ENCODE measurements around the gene NHEJ1.

NHEJ1 gene, protein sequence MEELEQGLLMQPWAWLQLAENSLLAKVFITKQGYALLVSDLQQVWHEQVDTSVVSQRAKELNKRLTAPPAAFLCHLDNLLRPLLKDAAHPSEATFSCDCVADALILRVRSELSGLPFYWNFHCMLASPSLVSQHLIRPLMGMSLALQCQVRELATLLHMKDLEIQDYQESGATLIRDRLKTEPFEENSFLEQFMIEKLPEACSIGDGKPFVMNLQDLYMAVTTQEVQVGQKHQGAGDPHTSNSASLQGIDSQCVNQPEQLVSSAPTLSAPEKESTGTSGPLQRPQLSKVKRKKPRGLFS

GRCh38 chr2:219160186-219161017 lies at the start of gene NHEJ1:
TSS of gene NHEJ1 (minus strand) at chr2:219160815. CDS start at chr2:219158362, 2,453 bp downstream.
- Histone ChIP-seq H3K9me2 (replicated peaks; ENCODE audit: control insufficient read depth, low read length) (no peaks in the 10 kb centered on the region), H3K9me3 (ENCODE audit: control insufficient read depth, insufficient read depth, low read length) (no peaks in the 10 kb centered on the region)

GRCh38 chr2:219209236-219210195 lies 48.9 kb upstream of the NHEJ1 start:
- Histone ChIP-seq H3K9me2 (replicated peaks; ENCODE audit: control insufficient read depth, low read length) (no peaks in the 10 kb centered on the region), H3K4me3 (ENCODE audit: low read length) (no peak overlapping the region), H3K27me3 (ENCODE audit: control insufficient read depth, low read length) (no peaks in the 10 kb centered on the region), H3F3A (ENCODE audit: control insufficient read depth, insufficient read depth) (peaks cover 7% of the 10 kb centered on the region; the same call in 1 of the 2 replicates), H3K79me2 (ENCODE audit: control insufficient read depth, low read length) (peaks cover 3% of the 10 kb centered on the region; the same call in 1 of the 2 replicates), H3K4me1 (ENCODE audit: control insufficient read depth, low read length) (peaks cover 18% of the 10 kb centered on the region), H3K36me3 (ENCODE audit: control insufficient read depth, low read length) (peaks cover 67% of the 10 kb centered on the region), H3K9me3 (ENCODE audit: control insufficient read depth, insufficient read depth, low read length) (no peaks in the 10 kb centered on the region), H4K20me1 (ENCODE audit: control insufficient read depth, insufficient read depth, low read depth, low read length) (no peaks in the 10 kb centered on the region), H3K27ac (ENCODE audit: low read depth, low read length) (no peak overlapping the region), H3K4me2 (ENCODE audit: low read length) (no peak overlapping the region)
- no peak for TF ChIP-seq CTCF (IDR thresholded peaks at IDR 0.05; ENCODE audit: low read depth, low read length, poor library complexity, severe bottlenecking)
- no peak for TF ChIP-seq EZH2phosphoT487 (IDR thresholded peaks at IDR 0.05; ENCODE audit: borderline replicate concordance, low read length)

More at GRCh38 chr2:219160186-219161017, at the start of gene NHEJ1:
- peaks cover 9% of the 10 kb centered on the region; the same call in 1 of the 2 replicates for H3F3A ChIP-seq (ENCODE audit: control insufficient read depth, insufficient read depth)
- peaks cover 3% of the 10 kb centered on the region; the same call in 1 of the 2 replicates for H4K20me1 ChIP-seq (ENCODE audit: control insufficient read depth, insufficient read depth, low read depth, low read length)
- no peaks in the 10 kb centered on the region for H3K79me2 ChIP-seq (ENCODE audit: control insufficient read depth, low read length)
- H3K4me2 ChIP-seq (ENCODE audit: low read length), result peak within 1 kb of the TSS; percentile 72
- TF ChIP-seq EZH2phosphoT487 (IDR thresholded peaks at IDR 0.05; ENCODE audit: borderline replicate concordance, low read length) (no peak), CTCF (IDR thresholded peaks at IDR 0.05; ENCODE audit: low read depth, low read length, poor library complexity, severe bottlenecking) (peak; percentile 96)
- peaks cover 10% of the 10 kb centered on the region for H3K36me3 ChIP-seq (ENCODE audit: control insufficient read depth, low read length)
- peaks cover 14% of the 10 kb centered on the region for H3K4me1 ChIP-seq (ENCODE audit: control insufficient read depth, low read length)
- no peaks in the 10 kb centered on the region for H3K27me3 ChIP-seq (ENCODE audit: control insufficient read depth, low read length)
- H3K4me3 ChIP-seq (ENCODE audit: low read length), result peak within 1 kb of the TSS; percentile 83
- peak within 1 kb of the TSS; percentile 71 for H3K27ac ChIP-seq (ENCODE audit: low read depth, low read length)

DNA sequence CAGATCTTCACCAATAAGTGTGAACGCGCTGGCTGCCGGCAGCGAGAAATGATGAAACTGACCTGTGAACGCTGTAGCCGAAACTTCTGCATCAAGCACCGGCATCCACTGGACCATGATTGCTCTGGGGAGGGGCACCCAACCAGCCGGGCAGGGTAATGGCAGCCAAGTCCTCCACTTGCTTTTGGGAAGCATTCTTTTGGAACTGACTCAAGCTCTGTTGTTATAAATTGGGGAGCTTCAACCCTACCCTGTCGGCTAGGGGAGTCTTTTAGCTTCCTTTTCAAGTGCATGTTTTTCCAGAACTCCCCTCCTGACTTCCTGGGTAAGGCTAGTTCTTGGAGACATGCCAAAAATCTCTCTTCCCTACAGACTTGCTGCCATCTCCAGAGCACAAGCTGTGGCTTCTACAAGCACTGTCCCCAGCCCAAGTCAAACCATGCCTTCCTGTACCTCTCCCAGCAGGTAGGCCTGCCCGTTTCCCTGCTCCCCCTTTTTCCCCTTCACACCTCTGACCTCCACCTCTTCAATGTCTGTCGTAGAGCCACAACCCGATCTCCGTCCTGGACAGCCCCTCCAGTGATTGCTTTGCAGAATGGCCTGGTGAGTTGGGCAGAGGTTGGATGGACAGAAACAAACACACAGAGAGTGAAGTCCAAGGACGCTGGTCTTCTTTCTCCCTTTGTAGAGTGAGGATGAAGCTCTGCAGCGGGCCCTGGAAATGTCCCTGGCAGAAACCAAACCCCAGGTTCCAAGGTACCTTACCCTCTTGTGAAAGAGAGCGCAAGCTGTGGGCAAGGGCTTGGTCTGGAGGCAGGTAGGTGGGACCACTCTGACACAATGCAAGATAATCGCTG lies 47.5 kb upstream of the NHEJ1 start:
- TF ChIP-seq EZH2phosphoT487 (IDR thresholded peaks at IDR 0.05; ENCODE audit: borderline replicate concordance, low read length) (no peak), CTCF (IDR thresholded peaks at IDR 0.05; ENCODE audit: low read depth, low read length, poor library complexity, severe bottlenecking) (no peak)
- peak overlapping the region; percentile 88; the same call in 1 of the 2 replicates for H3K4me3 ChIP-seq (ENCODE audit: low read length)

More for the DNA sequence above, 47.5 kb upstream of the NHEJ1 start:
- H3K4me2 ChIP-seq (ENCODE audit: low read length), result peak overlapping the region; percentile 97
- no peak overlapping the region for H3K27ac ChIP-seq (ENCODE audit: low read depth, low read length)
- H3K27me3 ChIP-seq (ENCODE audit: control insufficient read depth, low read length), result no peaks in the 10 kb centered on the region
- H3K36me3 ChIP-seq (ENCODE audit: control insufficient read depth, low read length), result peaks cover 53% of the 10 kb centered on the region
- H3K4me1 ChIP-seq (ENCODE audit: control insufficient read depth, low read length), result peaks cover 18% of the 10 kb centered on the region
- H3K9me2 ChIP-seq (replicated peaks; ENCODE audit: control insufficient read depth, low read length), result no peaks in the 10 kb centered on the region
- no peaks in the 10 kb centered on the region for H4K20me1 ChIP-seq (ENCODE audit: control insufficient read depth, insufficient read depth, low read depth, low read length)
- peaks cover 7% of the 10 kb centered on the region; the same call in 1 of the 2 replicates for H3F3A ChIP-seq (ENCODE audit: control insufficient read depth, insufficient read depth)
- peaks cover 3% of the 10 kb centered on the region; the same call in 1 of the 2 replicates for H3K79me2 ChIP-seq (ENCODE audit: control insufficient read depth, low read length)
- no peaks in the 10 kb centered on the region for H3K9me3 ChIP-seq (ENCODE audit: control insufficient read depth, insufficient read depth, low read length)

All from DOHH2 (cell line).